ENCODE data around the gene DLGAP1. TPM values are rescaled to one million over a fixed set of nuclear protein-coding genes. Genes with fewer than 3 reads are reported as not detected.

DLGAP1 gene
- total RNA-seq, 1 experiment from 2014 or later: 23.2 TPM

DNA sequence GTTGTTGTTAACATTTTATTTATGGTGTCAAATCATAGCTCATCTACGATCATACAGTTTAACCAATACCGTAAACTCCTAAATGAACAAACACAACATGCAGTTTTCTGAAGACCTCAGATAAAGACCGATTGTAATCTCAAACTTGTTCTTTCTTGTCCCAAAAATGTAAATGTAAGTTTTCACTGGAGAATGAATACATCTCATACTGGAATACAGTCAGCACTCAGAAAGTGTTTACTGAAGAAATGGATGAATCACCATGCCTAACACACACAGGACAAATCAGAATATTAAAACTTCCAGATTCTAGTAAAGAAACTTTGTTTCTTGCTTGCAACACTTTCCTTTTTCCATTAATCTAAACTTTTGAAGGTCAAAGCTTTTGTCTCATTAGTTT, 380.5 kb downstream of the DLGAP1 start:
- Histone ChIP-seq H2BK5ac (ENCODE audit: insufficient read length, low read length) (no peak overlapping the region), H3T11ph (ENCODE audit: low read length) (no peak overlapping the region), H4K91ac (ENCODE audit: insufficient read length, low read depth, low read length) (no peak overlapping the region), H3K4me2 (ENCODE audit: insufficient read depth, insufficient read length, low read length) (no peak overlapping the region), H2BK15ac (ENCODE audit: low read depth, low read length) (no peak overlapping the region), H2BK12ac (ENCODE audit: insufficient read length, low read depth, low read length) (no peak overlapping the region), H4K5ac (ENCODE audit: insufficient read length, low read depth, low read length) (no peak overlapping the region), H3K79me2 (ENCODE audit: insufficient read depth, low read length) (no peaks in the 10 kb centered on the region), H3K56ac (ENCODE audit: insufficient read length, low read depth, low read length) (no peak overlapping the region), H3K9me3 (ENCODE audit: control insufficient read depth, low read depth, low read length) (no peaks in the 10 kb centered on the region), H3K14ac (ENCODE audit: insufficient read depth, low read length) (no peak overlapping the region), H3K23me2 (ENCODE audit: insufficient read length, low read depth, low read length, poor library complexity, severe bottlenecking) (no peaks in the 10 kb centered on the region), H3K27ac (ENCODE audit: insufficient read length, low read depth, low read length) (no peak overlapping the region), H2AFZ (ENCODE audit: low read length) (no peak overlapping the region), H2AK5ac (ENCODE audit: insufficient read length, low read length) (no peak overlapping the region), H3K79me1 (ENCODE audit: insufficient read depth, low read depth, low read length, poor library complexity, severe bottlenecking) (no peaks in the 10 kb centered on the region), H3K23ac (ENCODE audit: insufficient read length, low read depth, low read length) (no peak overlapping the region), H3K18ac (ENCODE audit: insufficient read length, low read depth, low read length) (no peak overlapping the region), H2BK120ac (ENCODE audit: low read depth, low read length, poor library complexity, severe bottlenecking) (no peak overlapping the region), H3K27me3 (ENCODE audit: insufficient read depth, low read length) (no peaks in the 10 kb centered on the region), H4K8ac (replicated peaks; ENCODE audit: insufficient read length, low read depth, low read length) (no peak overlapping the region), H3K9ac (ENCODE audit: extremely low read depth, insufficient read length, low read length) (no peak overlapping the region), H3K4ac (ENCODE audit: low read depth, low read length) (no peak overlapping the region), H2BK20ac (ENCODE audit: low read depth, low read length, poor library complexity, severe bottlenecking) (no peak overlapping the region), H3K4me1 (ENCODE audit: insufficient read depth, low read length) (no peaks in the 10 kb centered on the region), H4K20me1 (ENCODE audit: control insufficient read depth, insufficient read depth, insufficient read length) (no peaks in the 10 kb centered on the region)
- TF ChIP-seq, protein P1, sequence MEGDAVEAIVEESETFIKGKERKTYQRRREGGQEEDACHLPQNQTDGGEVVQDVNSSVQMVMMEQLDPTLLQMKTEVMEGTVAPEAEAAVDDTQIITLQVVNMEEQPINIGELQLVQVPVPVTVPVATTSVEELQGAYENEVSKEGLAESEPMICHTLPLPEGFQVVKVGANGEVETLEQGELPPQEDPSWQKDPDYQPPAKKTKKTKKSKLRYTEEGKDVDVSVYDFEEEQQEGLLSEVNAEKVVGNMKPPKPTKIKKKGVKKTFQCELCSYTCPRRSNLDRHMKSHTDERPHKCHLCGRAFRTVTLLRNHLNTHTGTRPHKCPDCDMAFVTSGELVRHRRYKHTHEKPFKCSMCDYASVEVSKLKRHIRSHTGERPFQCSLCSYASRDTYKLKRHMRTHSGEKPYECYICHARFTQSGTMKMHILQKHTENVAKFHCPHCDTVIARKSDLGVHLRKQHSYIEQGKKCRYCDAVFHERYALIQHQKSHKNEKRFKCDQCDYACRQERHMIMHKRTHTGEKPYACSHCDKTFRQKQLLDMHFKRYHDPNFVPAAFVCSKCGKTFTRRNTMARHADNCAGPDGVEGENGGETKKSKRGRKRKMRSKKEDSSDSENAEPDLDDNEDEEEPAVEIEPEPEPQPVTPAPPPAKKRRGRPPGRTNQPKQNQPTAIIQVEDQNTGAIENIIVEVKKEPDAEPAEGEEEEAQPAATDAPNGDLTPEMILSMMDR (conservative IDR thresholded peaks at IDR 0.05): no peak
- peaks cover 0 to 5% of the 10 kb centered on the region in 2 experiments; a peak in 1 of 5 replicates for H3K9me3 Mint-ChIP-seq
- H3K27me3 Mint-ChIP-seq (ENCODE audit: low read depth): no peaks in the 10 kb centered on the region
- H3K4me3 Mint-ChIP-seq: no peak overlapping the region
- WGBS (ENCODE audit: extremely low coverage, insufficient read length, low lambda C conversion rate): no CpG with 5 or more reads among the region's 3 CpGs
- peaks cover 0 to 6% (median 3%) of the 10 kb centered on the region in 3 experiments; a peak in 4 of 7 replicates for H3K36me3 Mint-ChIP-seq (ENCODE audit: insufficient read depth in 1 of 3, low read depth in 3 of 3)
- DNase-seq: no peak
- peaks cover 26 to 32% of the 10 kb centered on the region in 2 experiments for H3K4me1 Mint-ChIP-seq
- no peak overlapping the region; a peak in 1 of 7 replicates for H3K27ac Mint-ChIP-seq
